Measurements from ENCODE around the gene GRM2. TPM values are rescaled to one million over a fixed set of nuclear protein-coding genes. Genes with fewer than 3 reads are reported as not detected.

Gene GRM2
- total RNA-seq, 6 donors from 2014 or later: 0.10 to 1.0 (median 0.30) TPM; not detected in 1

DNA sequence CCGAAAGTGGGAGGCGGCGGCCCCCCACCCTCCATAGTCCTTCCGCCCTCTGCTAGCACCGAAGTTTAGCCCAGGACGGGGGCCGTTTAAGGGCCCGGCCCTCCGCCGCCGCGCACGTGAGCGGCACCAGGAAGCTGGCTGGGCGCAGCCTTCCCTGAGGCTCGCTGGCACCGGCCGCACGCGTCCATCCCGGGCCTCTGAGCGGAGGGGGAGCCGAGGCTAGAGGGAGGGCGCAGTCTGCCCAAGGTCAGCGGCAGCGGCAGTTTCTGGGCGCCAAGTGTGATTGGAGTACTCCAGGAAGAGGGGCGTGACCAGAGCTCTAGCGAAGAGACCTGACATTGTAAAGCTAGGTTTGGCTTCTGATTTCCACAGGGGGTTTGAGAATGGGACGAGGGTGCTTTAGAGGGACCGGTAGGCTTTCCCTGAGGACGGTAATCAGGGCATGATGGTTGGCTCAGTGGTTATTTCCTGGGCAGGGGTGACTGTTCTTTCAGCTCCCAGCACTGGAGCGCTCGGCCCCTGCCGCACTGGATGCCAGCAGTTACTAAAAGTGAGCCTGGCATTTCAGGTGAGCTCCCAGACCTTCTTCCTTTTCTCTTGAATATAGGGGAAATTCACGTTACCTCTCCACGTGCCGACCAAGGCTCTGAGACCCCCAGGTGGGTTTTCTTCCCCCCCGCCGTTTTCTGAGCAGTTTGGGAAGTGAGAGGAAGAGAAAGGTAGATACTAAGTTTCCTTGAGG is 35.0 kb upstream of the GRM2 start:
- WGBS, 2 donors: 10 to 12% methylated on average over 10 to 18 of the region's 40 CpGs
- TF ChIP-seq EP300 (IDR thresholded peaks at IDR 0.05): no peak
- TF ChIP-seq, protein P1, sequence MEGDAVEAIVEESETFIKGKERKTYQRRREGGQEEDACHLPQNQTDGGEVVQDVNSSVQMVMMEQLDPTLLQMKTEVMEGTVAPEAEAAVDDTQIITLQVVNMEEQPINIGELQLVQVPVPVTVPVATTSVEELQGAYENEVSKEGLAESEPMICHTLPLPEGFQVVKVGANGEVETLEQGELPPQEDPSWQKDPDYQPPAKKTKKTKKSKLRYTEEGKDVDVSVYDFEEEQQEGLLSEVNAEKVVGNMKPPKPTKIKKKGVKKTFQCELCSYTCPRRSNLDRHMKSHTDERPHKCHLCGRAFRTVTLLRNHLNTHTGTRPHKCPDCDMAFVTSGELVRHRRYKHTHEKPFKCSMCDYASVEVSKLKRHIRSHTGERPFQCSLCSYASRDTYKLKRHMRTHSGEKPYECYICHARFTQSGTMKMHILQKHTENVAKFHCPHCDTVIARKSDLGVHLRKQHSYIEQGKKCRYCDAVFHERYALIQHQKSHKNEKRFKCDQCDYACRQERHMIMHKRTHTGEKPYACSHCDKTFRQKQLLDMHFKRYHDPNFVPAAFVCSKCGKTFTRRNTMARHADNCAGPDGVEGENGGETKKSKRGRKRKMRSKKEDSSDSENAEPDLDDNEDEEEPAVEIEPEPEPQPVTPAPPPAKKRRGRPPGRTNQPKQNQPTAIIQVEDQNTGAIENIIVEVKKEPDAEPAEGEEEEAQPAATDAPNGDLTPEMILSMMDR (IDR thresholded peaks at IDR 0.05): no peak
- no peak for TF ChIP-seq POLR2A (IDR thresholded peaks at IDR 0.05)
- TF ChIP-seq POLR2AphosphoS5 (IDR thresholded peaks at IDR 0.05): no peak
- no peaks in the 10 kb centered on the region for H3K27me3 ChIP-seq
- peak overlapping the region; percentile 87 to 92 (median 91) for H3K27ac ChIP-seq
- peak; percentile 71 to 78 for ATAC-seq (ENCODE audit: low FRiP score in 2 of 2)
- H3K9me3 ChIP-seq: no peaks in the 10 kb centered on the region
- peaks cover 0 to 11% (median 5%) of the 10 kb centered on the region in 4 donors for H3K36me3 ChIP-seq
- H3K4me1 ChIP-seq: peaks cover 33 to 58% (median 40%) of the 10 kb centered on the region in 4 donors
- peak; percentile 80 to 92 for DNase-seq
- H3K4me3 ChIP-seq: peak overlapping the region; percentile 60 to 97 (median 92)

DNA sequence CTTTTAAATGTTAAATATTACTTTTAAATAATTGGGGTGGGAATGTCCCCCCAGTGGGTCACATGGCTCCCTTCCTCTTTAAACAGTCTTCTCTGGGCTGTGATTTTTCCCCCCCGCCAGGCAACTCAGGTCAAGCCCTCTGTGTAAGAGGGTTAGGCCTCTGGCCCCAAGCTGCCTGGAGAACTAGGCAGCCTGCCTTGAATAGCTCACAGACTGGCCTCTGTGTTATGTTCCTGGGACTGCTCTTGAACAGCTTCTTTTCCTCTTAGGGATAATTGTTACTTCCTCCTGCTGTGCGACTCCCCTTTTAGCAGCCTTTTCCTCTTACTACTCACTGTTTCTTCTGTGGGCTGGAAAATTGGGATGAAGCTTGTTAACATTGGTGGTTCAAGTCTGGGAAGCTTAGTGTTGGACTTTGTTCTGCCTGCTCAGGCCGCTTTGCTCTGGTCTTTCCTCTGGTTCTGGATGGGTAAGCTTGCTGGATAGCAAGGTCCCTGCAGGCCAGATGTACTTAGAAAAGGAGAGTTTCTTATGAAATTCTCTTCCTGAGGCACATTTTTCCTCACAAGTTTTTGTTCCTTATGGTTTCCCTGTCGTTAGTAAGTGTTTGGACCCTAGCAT is 33.6 kb upstream of the GRM2 start:
- Histone ChIP-seq H3K27me3 (no peaks in the 10 kb centered on the region), H3K4me3 (no peak overlapping the region), H3K36me3 (peaks cover 0 to 11% (median 5%) of the 10 kb centered on the region in 4 donors), H3K27ac (no peak overlapping the region), H3K9me3 (no peaks in the 10 kb centered on the region), H3K4me1 (peaks cover 33 to 62% (median 40%) of the 10 kb centered on the region in 4 donors)
- TF ChIP-seq, protein P1 (IDR thresholded peaks at IDR 0.05): no peak
- 81 to 85% methylated on average over 4 of the region's 4 CpGs for WGBS, 2 donors
- peak in 1 of 2 donors; percentile 18 for DNase-seq
- no peak for ATAC-seq (ENCODE audit: low FRiP score in 2 of 2)

DNA sequence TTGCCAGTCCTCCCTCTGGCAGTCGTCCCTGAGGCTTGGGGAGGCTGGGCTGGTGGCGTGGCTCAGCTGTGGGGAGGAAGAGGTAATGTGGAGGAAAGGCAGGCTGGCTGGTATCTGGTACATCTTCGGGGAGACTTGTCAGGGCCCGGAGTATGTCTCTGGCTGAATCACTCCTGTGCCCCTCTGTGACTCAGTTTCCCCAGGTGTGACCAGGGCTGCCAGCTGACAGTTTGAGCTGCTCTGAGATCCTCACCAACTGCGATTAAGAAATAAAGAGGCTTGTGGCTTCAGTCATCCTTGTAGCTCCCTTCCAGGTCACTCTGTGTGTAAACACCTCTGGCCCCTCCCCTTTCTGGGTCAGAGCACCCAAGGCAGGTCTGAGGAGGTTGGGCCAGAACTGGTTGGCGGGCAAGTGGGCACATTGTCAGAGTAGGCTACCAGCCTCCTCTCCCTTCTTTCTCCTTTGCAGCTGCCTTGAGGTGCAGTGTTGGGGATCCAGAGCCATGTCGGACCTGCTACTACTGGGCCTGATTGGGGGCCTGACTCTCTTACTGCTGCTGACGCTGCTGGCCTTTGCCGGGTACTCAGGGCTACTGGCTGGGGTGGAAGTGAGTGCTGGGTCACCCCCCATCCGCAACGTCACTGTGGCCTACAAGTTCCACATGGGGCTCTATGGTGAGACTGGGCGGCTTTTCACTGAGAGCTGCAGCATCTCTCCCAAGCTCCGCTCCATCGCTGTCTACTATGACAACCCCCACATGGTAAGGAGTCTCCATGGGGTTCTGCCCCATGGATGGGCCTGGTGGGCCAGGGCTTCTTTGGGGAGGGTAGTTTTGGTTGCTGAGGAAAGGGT is 32.8 kb upstream of the GRM2 start:
- 86 to 87% methylated on average over 8 to 11 of the region's 14 CpGs for WGBS, 2 donors
- ATAC-seq (ENCODE audit: low FRiP score in 2 of 2) (no peak), DNase-seq (peak in 1 of 2 donors; percentile 14)
- peaks cover 31 to 58% (median 36%) of the 10 kb centered on the region in 4 donors for H3K4me1 ChIP-seq
- H3K27ac ChIP-seq: no peak overlapping the region
- H3K36me3 ChIP-seq: peaks cover 0 to 11% (median 5%) of the 10 kb centered on the region in 4 donors
- TF ChIP-seq POLR2A (IDR thresholded peaks at IDR 0.05): no peak
- TF ChIP-seq, protein P1 (IDR thresholded peaks at IDR 0.05): no peak
- no peak for TF ChIP-seq POLR2AphosphoS5 (IDR thresholded peaks at IDR 0.05)
- no peak for TF ChIP-seq EP300 (IDR thresholded peaks at IDR 0.05)
- H3K27me3 ChIP-seq: no peaks in the 10 kb centered on the region
- no peaks in the 10 kb centered on the region for H3K9me3 ChIP-seq
- H3K4me3 ChIP-seq: no peak overlapping the region

DNA sequence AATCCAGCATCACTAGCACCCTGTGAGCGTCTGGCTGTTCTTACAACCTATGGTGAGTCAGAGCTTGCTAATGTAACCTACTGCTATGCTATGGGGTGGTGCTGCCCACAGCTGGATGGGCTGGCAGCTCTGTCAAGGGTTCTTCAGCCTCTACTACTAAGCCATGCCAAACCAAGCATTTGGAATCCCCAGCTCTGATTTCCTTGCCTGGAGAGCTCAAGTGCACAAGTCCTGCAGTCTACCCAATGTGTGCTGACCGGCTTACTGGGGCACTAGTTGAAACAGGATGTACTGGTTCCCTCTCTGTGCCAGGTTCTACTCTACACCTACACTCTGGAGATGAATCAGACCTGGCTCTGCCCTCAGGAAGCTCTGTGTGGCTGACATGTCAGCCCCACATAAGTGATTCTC is 31.7 kb upstream of the GRM2 start:
- TF ChIP-seq POLR2A (IDR thresholded peaks at IDR 0.05): no peak
- TF ChIP-seq, protein P1 (IDR thresholded peaks at IDR 0.05): no peak
- no peak for TF ChIP-seq EP300 (IDR thresholded peaks at IDR 0.05)
- no peak for TF ChIP-seq POLR2AphosphoS5 (IDR thresholded peaks at IDR 0.05)
- peaks cover 19 to 49% (median 27%) of the 10 kb centered on the region in 4 donors for H3K4me1 ChIP-seq

More for the DNA sequence above, 31.7 kb upstream of the GRM2 start:
- Histone ChIP-seq H3K27me3 (no peaks in the 10 kb centered on the region), H3K36me3 (peaks cover 0 to 11% (median 5%) of the 10 kb centered on the region in 4 donors), H3K9me3 (no peaks in the 10 kb centered on the region), H3K27ac (no peak overlapping the region), H3K4me3 (no peak overlapping the region)
- ATAC-seq (ENCODE audit: low FRiP score in 2 of 2) (no peak), DNase-seq (peak in 1 of 2 donors; percentile 51)
- WGBS, 2 donors: 60 to 71% methylated on average over 2 of the region's 2 CpGs
